ENCODE data around the gene STK4. TPM values are rescaled to one million over a fixed set of nuclear protein-coding genes. Genes with fewer than 3 reads are reported as not detected.

The STK4 gene
- total and polyA plus RNA-seq, 4 experiments from 2014 or later, result 151 to 374 (median 312) TPM

DNA sequence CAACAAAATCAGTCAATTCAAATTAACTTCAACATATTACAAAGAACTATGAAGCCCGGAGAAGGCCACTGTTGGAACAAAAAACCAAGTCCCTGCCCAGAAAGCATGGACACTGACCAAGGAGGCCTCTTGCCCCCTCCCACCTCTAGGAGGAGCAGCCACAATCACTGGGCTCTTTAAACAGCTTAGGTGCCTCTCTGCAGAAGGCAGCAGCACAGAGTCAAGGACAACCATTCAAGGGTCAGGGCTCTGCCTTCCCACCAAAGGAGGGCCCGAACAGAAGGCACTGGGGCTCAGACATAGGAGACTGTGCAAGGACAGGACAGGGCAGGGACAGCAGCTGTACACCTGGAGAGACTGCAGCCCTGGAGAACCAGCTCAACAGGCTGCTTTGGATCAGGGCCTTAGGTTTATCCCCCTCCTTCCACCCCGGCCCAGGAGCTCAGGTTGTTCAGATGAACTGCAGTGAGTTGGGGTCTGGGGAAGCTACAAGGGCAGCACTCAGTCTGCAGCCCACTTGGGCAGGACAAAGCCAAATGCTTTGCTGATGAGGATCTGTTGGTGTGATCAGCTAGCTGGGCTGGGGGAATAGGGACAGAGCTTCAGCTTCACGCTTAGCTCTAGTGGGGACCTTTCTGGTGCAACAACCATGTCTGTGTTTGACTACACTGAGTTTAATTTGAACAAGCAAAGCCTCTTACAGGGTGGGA, 23.9 kb upstream of the STK4 start:
- no peak overlapping the region for H3K4me3 Mint-ChIP-seq
- H3K4me1 Mint-ChIP-seq, result peaks cover 0 to 5% (median 3%) of the 10 kb centered on the region in 4 donors
- no peaks in the 10 kb centered on the region for H3K9me3 Mint-ChIP-seq
- ChIA-PET CTCF (ENCODE audit: partially characterized antibody) (interaction anchor here (0.6 to 1.4 kb wide), 4 partner anchors 10 to 169 kb away, joined by 3 to 7 read pairs (median 4); no protein-coding TSS in a partner anchor), POLR2A (ENCODE audit: partially characterized antibody) (interaction anchor here (0.6 to 1.5 kb wide), 3 partner anchors 9 to 37 kb away, joined by 3 read pairs; no protein-coding TSS in a partner anchor)
- H3K36me3 ChIP-seq (ENCODE audit: insufficient read depth, low read length), result peaks cover 36% of the 10 kb centered on the region
- DNase-seq, result no peak
- intact Hi-C loops (cut with micrococcal nuclease), result no loop called here
- no peaks in the 10 kb centered on the region for H3K9me3 ChIP-seq (ENCODE audit: control insufficient read depth in 1 of 2, low read length in 2 of 2)
- no peak overlapping the region for H3K27ac ChIP-seq (ENCODE audit: low read depth, low read length)
- no peaks in the 10 kb centered on the region for H3K27me3 Mint-ChIP-seq
- peak overlapping the region in 3 of 7 donors; percentile 47 to 72 (median 70) for H3K27ac Mint-ChIP-seq
- H3K4me1 ChIP-seq (ENCODE audit: insufficient read depth, low read length), result no peaks in the 10 kb centered on the region
- no peaks in the 10 kb centered on the region for H3K27me3 ChIP-seq (ENCODE audit: insufficient read depth, low read length)
- peaks cover 56 to 85% of the 10 kb centered on the region in 2 donors for H3K36me3 Mint-ChIP-seq
- H3K4me3 ChIP-seq (ENCODE audit: low read length in 2 of 2), result no peak overlapping the region

DNA sequence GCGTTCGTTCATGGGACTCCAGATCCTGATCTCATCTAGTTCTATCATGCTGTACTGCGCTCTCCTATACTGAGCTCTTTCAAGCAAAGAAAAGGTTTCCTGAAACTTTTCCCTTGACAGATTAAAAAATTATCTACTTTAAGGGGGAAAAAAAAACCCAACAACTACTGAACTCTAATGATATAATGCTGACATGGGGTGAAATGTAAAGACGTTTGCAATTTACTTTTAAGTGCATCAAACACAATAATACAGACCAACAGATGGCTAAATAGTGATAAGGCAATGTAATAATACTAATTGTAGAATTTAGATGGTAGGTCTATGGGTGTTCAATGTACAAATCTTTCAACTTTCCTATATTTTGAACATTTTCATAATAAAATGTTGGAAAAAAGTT, 22.5 kb upstream of the STK4 start:
- Mint-ChIP-seq H3K27ac (peak overlapping the region in 3 of 7 donors; percentile 16 to 63 (median 50)), H3K4me1 (peaks cover 0 to 4% (median 2%) of the 10 kb centered on the region in 4 donors), H3K27me3 (no peaks in the 10 kb centered on the region), H3K36me3 (peaks cover 42 to 80% of the 10 kb centered on the region in 2 donors), H3K4me3 (no peak overlapping the region), H3K9me3 (no peaks in the 10 kb centered on the region)
- Histone ChIP-seq H3K27me3 (ENCODE audit: insufficient read depth, low read length) (no peaks in the 10 kb centered on the region), H3K36me3 (ENCODE audit: insufficient read depth, low read length) (peaks cover 42% of the 10 kb centered on the region), H3K27ac (ENCODE audit: low read depth, low read length) (no peak overlapping the region), H3K4me1 (ENCODE audit: insufficient read depth, low read length) (no peaks in the 10 kb centered on the region), H3K9me3 (ENCODE audit: control insufficient read depth in 1 of 2, low read length in 2 of 2) (no peaks in the 10 kb centered on the region), H3K4me3 (ENCODE audit: low read length in 2 of 2) (no peak overlapping the region)
- ChIA-PET CTCF (ENCODE audit: partially characterized antibody) (interaction anchor here (1.1 kb wide), 1 partner anchor 9 kb away, joined by 3 read pairs; no protein-coding TSS in a partner anchor), POLR2A (ENCODE audit: partially characterized antibody) (interaction anchor here (1.5 kb wide), 1 partner anchor 35 kb away, joined by 3 read pairs; no protein-coding TSS in a partner anchor)
- DNase-seq, result no peak
- intact Hi-C loops (cut with micrococcal nuclease), result no loop called here

DNA sequence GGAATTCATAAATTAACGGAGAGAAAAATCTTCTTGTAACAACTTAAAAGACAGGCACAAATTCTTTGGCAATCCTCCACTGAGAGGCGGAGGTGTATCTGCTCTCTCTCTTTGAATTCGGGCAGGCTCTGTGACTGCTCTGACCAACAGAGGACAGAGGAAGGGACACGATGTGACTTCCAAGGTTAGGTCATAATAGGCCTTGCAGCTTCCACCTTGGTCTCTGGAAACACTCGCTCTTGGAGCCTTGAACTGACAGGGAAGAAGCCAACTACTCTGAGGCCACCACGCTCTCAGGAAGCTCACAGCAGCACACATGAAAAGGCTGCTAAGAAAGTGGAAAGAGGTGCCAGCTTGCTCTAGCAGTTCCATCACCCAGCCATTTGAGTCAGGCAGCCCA, 21.1 kb upstream of the STK4 start:
- intact Hi-C loops (cut with micrococcal nuclease), result no loop called here
- no peaks in the 10 kb centered on the region for H3K4me1 ChIP-seq (ENCODE audit: insufficient read depth, low read length)
- no peaks in the 10 kb centered on the region for H3K9me3 Mint-ChIP-seq
- DNase-seq, result no peak
- H3K27ac Mint-ChIP-seq, result peak overlapping the region in 1 of 7 donors; percentile 25
- H3K4me3 Mint-ChIP-seq, result no peak overlapping the region
- peaks cover 46 to 79% of the 10 kb centered on the region in 2 donors for H3K36me3 Mint-ChIP-seq
- no peak overlapping the region for H3K27ac ChIP-seq (ENCODE audit: low read depth, low read length)
- peaks cover 0 to 6% (median 3%) of the 10 kb centered on the region in 4 donors for H3K4me1 Mint-ChIP-seq
- H3K27me3 Mint-ChIP-seq, result no peaks in the 10 kb centered on the region
- no peaks in the 10 kb centered on the region for H3K27me3 ChIP-seq (ENCODE audit: insufficient read depth, low read length)
- POLR2A ChIA-PET (ENCODE audit: partially characterized antibody), result interaction anchor here (1.4 kb wide), 1 partner anchor 15 kb away, joined by 3 read pairs; the partner anchor contains the start of gene TOMM34
- H3K36me3 ChIP-seq (ENCODE audit: insufficient read depth, low read length), result peaks cover 48% of the 10 kb centered on the region
- no peak overlapping the region for H3K4me3 ChIP-seq (ENCODE audit: low read length in 2 of 2)
- CTCF ChIA-PET (ENCODE audit: partially characterized antibody), result no interaction called here
- H3K9me3 ChIP-seq (ENCODE audit: control insufficient read depth in 1 of 2, low read length in 2 of 2), result no peaks in the 10 kb centered on the region

DNA sequence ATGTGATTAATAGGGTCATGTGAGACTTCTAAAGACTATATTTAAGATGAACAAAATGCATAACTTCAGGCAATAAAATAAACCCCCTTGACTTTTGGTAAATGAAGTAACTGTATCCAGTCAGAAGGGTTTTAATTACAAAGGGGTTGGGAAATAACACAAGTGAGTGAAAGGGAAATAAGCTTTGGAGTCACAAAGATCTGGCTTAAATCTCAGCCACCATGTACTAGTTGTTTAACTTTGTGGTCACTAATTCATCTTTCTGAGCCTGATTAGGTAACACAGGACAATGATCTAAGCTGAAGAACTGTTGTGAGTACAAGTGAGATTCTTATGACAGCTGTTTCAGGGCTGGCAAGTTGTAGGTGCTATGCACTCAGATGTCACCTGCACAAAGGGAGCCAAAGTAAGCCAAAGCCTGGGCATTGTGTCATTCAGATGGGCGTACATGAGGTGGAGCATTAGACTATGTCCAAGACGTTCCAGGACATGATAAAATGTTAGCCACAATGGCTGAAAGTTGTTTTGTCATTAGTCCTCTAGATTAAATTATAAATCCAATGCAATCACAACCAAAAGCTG, 19.9 kb upstream of the STK4 start:
- H3K27ac Mint-ChIP-seq, result peak overlapping the region in 3 of 7 donors; percentile 31 to 76 (median 76)
- Histone ChIP-seq H3K9me3 (ENCODE audit: control insufficient read depth in 1 of 2, low read length in 2 of 2) (no peaks in the 10 kb centered on the region), H3K27me3 (ENCODE audit: insufficient read depth, low read length) (no peaks in the 10 kb centered on the region), H3K4me1 (ENCODE audit: insufficient read depth, low read length) (no peaks in the 10 kb centered on the region), H3K27ac (ENCODE audit: low read depth, low read length) (no peak overlapping the region), H3K4me3 (ENCODE audit: low read length in 2 of 2) (no peak overlapping the region), H3K36me3 (ENCODE audit: insufficient read depth, low read length) (peaks cover 59% of the 10 kb centered on the region)
- H3K9me3 Mint-ChIP-seq, result no peaks in the 10 kb centered on the region
- no peak for DNase-seq
- H3K4me1 Mint-ChIP-seq, result peaks cover 0 to 7% (median 3%) of the 10 kb centered on the region in 4 donors
- no peaks in the 10 kb centered on the region for H3K27me3 Mint-ChIP-seq
- H3K4me3 Mint-ChIP-seq, result no peak overlapping the region
- POLR2A ChIA-PET (ENCODE audit: partially characterized antibody), result interaction anchor here (1.4 kb wide), 1 partner anchor 14 kb away, joined by 3 read pairs; the partner anchor contains the start of gene TOMM34
- CTCF ChIA-PET (ENCODE audit: partially characterized antibody), result interaction anchor here (1.1 to 1.3 kb wide), 2 partner anchors 13 to 47 kb away, joined by 3 to 5 read pairs; partner anchors contain the start of gene TOMM34
- H3K36me3 Mint-ChIP-seq, result peaks cover 49 to 80% of the 10 kb centered on the region in 2 donors
- intact Hi-C loops (cut with micrococcal nuclease), result no loop called here

DNA sequence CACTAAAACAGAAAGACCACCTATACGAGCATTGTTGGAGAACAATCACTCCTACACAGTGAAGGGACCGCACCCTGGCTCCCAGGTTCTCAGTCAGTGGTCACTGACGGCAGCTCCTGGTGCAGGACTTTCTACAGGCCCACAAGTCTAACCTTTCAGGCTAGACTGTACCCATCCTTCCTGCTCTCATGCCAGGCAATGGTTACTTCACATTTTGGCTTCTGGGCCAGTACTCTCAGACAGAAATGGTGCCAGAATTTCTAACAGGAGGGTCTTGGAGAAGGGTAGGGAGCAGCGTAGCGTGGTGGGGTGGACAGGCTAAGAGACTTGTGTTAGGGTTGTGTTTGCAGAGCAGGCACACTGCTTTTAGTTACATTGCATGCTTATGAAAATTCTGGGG, 18.2 kb upstream of the STK4 start:
- Mint-ChIP-seq H3K9me3 (no peaks in the 10 kb centered on the region), H3K36me3 (peaks cover 60 to 81% of the 10 kb centered on the region in 2 donors), H3K27ac (peak overlapping the region in 2 of 7 donors; percentile 7 to 72), H3K4me1 (peaks cover 9 to 18% (median 10%) of the 10 kb centered on the region in 4 donors), H3K4me3 (no peak overlapping the region), H3K27me3 (no peaks in the 10 kb centered on the region)
- no peak for DNase-seq
- Histone ChIP-seq H3K36me3 (ENCODE audit: insufficient read depth, low read length) (peaks cover 55% of the 10 kb centered on the region), H3K27ac (ENCODE audit: low read depth, low read length) (no peak overlapping the region), H3K4me3 (ENCODE audit: low read length in 2 of 2) (no peak overlapping the region), H3K9me3 (ENCODE audit: control insufficient read depth in 1 of 2, low read length in 2 of 2) (no peaks in the 10 kb centered on the region), H3K27me3 (ENCODE audit: insufficient read depth, low read length) (no peaks in the 10 kb centered on the region), H3K4me1 (ENCODE audit: insufficient read depth, low read length) (no peaks in the 10 kb centered on the region)
- ChIA-PET CTCF (ENCODE audit: partially characterized antibody) (interaction anchor here (1.1 kb wide), 1 partner anchor 11 kb away, joined by 3 read pairs; no protein-coding TSS in a partner anchor), POLR2A (ENCODE audit: partially characterized antibody) (interaction anchor here (0.8 to 1.6 kb wide), 3 partner anchors 18 to 60 kb away, joined by 3 read pairs; partner anchors contain the start of gene STK4)
- intact Hi-C loops (cut with micrococcal nuclease), result no loop called here

DNA sequence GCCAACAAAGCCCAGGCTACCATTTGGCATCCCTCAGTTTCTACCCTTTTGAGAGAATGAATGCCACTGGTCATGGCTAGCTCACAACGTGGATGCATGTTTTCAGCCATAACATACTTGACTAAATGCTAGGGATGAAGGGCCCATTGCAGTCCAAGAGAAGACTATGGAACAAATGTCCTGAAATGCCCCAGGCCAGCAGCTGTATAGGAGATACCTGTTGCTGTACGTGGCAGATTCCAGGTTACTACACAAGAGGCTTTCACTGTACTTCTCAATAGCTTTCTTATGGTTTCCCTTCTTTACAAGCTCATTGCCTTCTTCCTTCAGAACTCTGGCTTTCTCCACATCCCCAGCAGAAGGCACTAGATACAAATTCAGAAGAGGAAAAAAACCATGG, 17.8 kb upstream of the STK4 start:
- no peaks in the 10 kb centered on the region for H3K4me1 ChIP-seq (ENCODE audit: insufficient read depth, low read length)
- POLR2A ChIA-PET (ENCODE audit: partially characterized antibody), result interaction anchor here (0.8 to 1.6 kb wide), 4 partner anchors 17 to 64 kb away, joined by 3 read pairs; partner anchors contain the start of gene STK4
- intact Hi-C loops (cut with micrococcal nuclease), result no loop called here
- no peak overlapping the region for H3K27ac ChIP-seq (ENCODE audit: low read depth, low read length)
- Mint-ChIP-seq H3K27ac (peak overlapping the region in 4 of 7 donors; percentile 7 to 72 (median 34)), H3K27me3 (no peaks in the 10 kb centered on the region), H3K4me3 (no peak overlapping the region), H3K36me3 (peaks cover 63 to 81% of the 10 kb centered on the region in 2 donors), H3K4me1 (peaks cover 13 to 20% (median 13%) of the 10 kb centered on the region in 4 donors), H3K9me3 (no peaks in the 10 kb centered on the region)
- no peaks in the 10 kb centered on the region for H3K27me3 ChIP-seq (ENCODE audit: insufficient read depth, low read length)
- DNase-seq, result no peak
- no peak overlapping the region for H3K4me3 ChIP-seq (ENCODE audit: low read length in 2 of 2)
- CTCF ChIA-PET (ENCODE audit: partially characterized antibody), result interaction anchor here (1.1 to 1.5 kb wide), 2 partner anchors 11 to 95 kb away, joined by 3 to 7 read pairs; no protein-coding TSS in a partner anchor
- H3K36me3 ChIP-seq (ENCODE audit: insufficient read depth, low read length), result peaks cover 55% of the 10 kb centered on the region
- no peaks in the 10 kb centered on the region for H3K9me3 ChIP-seq (ENCODE audit: control insufficient read depth in 1 of 2, low read length in 2 of 2)

DNA sequence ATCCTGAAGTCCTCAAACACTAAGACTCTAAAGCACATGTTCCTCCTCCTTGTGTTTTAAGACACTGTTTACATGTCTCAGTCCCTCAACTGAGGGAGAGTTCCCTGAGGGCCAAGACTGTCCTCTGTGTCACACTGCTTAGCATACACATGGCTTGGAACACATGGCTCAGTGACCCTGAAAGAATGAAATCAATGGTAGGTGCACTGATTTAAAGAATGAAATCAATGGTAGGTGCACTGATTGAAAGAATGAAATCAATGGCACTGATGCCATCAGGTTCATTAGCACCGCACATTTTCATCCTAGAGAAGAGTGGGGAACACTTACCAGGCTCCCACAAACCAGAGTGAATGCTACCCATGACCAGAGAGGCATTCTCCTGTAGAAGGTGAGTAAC, 15.9 kb upstream of the STK4 start:
- Histone ChIP-seq H3K4me1 (ENCODE audit: insufficient read depth, low read length) (no peaks in the 10 kb centered on the region), H3K27me3 (ENCODE audit: insufficient read depth, low read length) (no peaks in the 10 kb centered on the region), H3K4me3 (ENCODE audit: low read length in 2 of 2) (no peak overlapping the region), H3K27ac (ENCODE audit: low read depth, low read length) (no peak overlapping the region), H3K36me3 (ENCODE audit: insufficient read depth, low read length) (peaks cover 70% of the 10 kb centered on the region), H3K9me3 (ENCODE audit: control insufficient read depth in 1 of 2, low read length in 2 of 2) (no peaks in the 10 kb centered on the region)
- Mint-ChIP-seq H3K4me3 (no peak overlapping the region), H3K27me3 (no peaks in the 10 kb centered on the region), H3K27ac (peak overlapping the region in 4 of 7 donors; percentile 6 to 59 (median 42)), H3K36me3 (peaks cover 64 to 83% of the 10 kb centered on the region in 2 donors), H3K4me1 (peaks cover 13 to 20% (median 15%) of the 10 kb centered on the region in 4 donors), H3K9me3 (no peaks in the 10 kb centered on the region)
- DNase-seq, result no peak
- POLR2A ChIA-PET (ENCODE audit: partially characterized antibody), result no interaction called here
- intact Hi-C loops (cut with micrococcal nuclease), result no loop called here
- CTCF ChIA-PET (ENCODE audit: partially characterized antibody), result interaction anchor here (0.8 to 2.8 kb wide), 5 partner anchors 10 to 344 kb away, joined by 3 to 10 read pairs (median 3); partner anchors contain the start of gene STK4

Data from CD4-positive, alpha-beta memory T cell (primary cell).